ENCODE measurements around the gene DNM1L. TPM values are rescaled to one million over a fixed set of nuclear protein-coding genes. Genes with fewer than 3 reads are reported as not detected.

Gene DNM1L
- total RNA-seq, 2 experiments from 2014 or later = 59.0 to 62.5 TPM

GRCh38 chr12:32739279-32739678 lies 60.2 kb downstream of the DNM1L start:
- Mint-ChIP-seq H3K27me3 (no peaks in the 10 kb centered on the region), H3K4me3 (no peak overlapping the region), H3K36me3 (peaks cover 30% of the 10 kb centered on the region), H3K4me1 (ENCODE audit: low read depth) (peaks cover 8% of the 10 kb centered on the region), H3K9me3 (no peaks in the 10 kb centered on the region), H3K27ac (no peak overlapping the region)
- ChIA-PET POLR2A (no interaction called here), CTCF (no interaction called here)
- intact Hi-C loops (cut with micrococcal nuclease) = no loop called here
- DNase-seq = no peak

- H3K4me1 Mint-ChIP-seq (ENCODE audit: low read depth) = peaks cover 15% of the 10 kb centered on the region
- intact Hi-C loops (cut with micrococcal nuclease) = no loop called here
- no peak for DNase-seq
- CTCF ChIA-PET = interaction anchor here (5.9 kb wide), 1 partner anchor 13 kb away, joined by 29 read pairs; the partner anchor contains the start of gene YARS2
- no peaks in the 10 kb centered on the region for H3K9me3 Mint-ChIP-seq
- H3K27ac Mint-ChIP-seq = no peak overlapping the region
- POLR2A ChIA-PET = no interaction called here
- H3K4me3 Mint-ChIP-seq = no peak overlapping the region
- H3K27me3 Mint-ChIP-seq = no peaks in the 10 kb centered on the region
- peaks cover 35% of the 10 kb centered on the region for H3K36me3 Mint-ChIP-seq
Measured at GRCh38 chr12:32742133-32742532, 63.0 kb downstream of the DNM1L start.

- Mint-ChIP-seq H3K4me3 (no peak overlapping the region), H3K9me3 (no peaks in the 10 kb centered on the region), H3K27ac (peak overlapping the region; percentile 30), H3K4me1 (ENCODE audit: low read depth) (peaks cover 13% of the 10 kb centered on the region), H3K36me3 (peaks cover 40% of the 10 kb centered on the region), H3K27me3 (no peaks in the 10 kb centered on the region)
- DNase-seq = no peak
- intact Hi-C loops (cut with micrococcal nuclease) = no loop called here
- POLR2A ChIA-PET = no interaction called here
- CTCF ChIA-PET = interaction anchor here (5.9 kb wide), 1 partner anchor 12 kb away, joined by 29 read pairs; the partner anchor contains the start of gene YARS2
Measured at GRCh38 chr12:32743264-32743663, 64.2 kb downstream of the DNM1L start.

GRCh38 chr12:32753605-32754004 lies 74.5 kb downstream of the DNM1L start:
- DNase-seq = no peak
- peaks cover 13% of the 10 kb centered on the region for H3K36me3 Mint-ChIP-seq
- peaks cover 21% of the 10 kb centered on the region for H3K4me1 Mint-ChIP-seq (ENCODE audit: low read depth)
- H3K4me3 Mint-ChIP-seq = peak overlapping the region; percentile 91
- peak overlapping the region; percentile 93 for H3K27ac Mint-ChIP-seq
- H3K27me3 Mint-ChIP-seq = no peaks in the 10 kb centered on the region
- CTCF ChIA-PET = interaction anchor here (1.5 to 4.7 kb wide), 5 partner anchors 18 to 1268 kb away, joined by 4 to 100 read pairs (median 18); partner anchors contain the start of genes ALG10 and FGD4
- POLR2A ChIA-PET = no interaction called here
- intact Hi-C loops (cut with micrococcal nuclease) = no loop called here
- no peaks in the 10 kb centered on the region for H3K9me3 Mint-ChIP-seq

- Mint-ChIP-seq H3K36me3 (peaks cover 13% of the 10 kb centered on the region), H3K4me1 (ENCODE audit: low read depth) (peaks cover 21% of the 10 kb centered on the region), H3K4me3 (peak overlapping the region; percentile 91), H3K27me3 (no peaks in the 10 kb centered on the region), H3K27ac (peak overlapping the region; percentile 93), H3K9me3 (no peaks in the 10 kb centered on the region)
- CTCF ChIA-PET = interaction anchor here (0.8 to 4.7 kb wide), 13 partner anchors 11 to 1280 kb away, joined by 3 to 100 read pairs (median 10); partner anchors contain the start of genes ALG10, DNM1L and FGD4
- no peak for DNase-seq
- intact Hi-C loops (cut with micrococcal nuclease) = no loop called here
- POLR2A ChIA-PET = interaction anchor here (1.1 to 2.0 kb wide), 3 partner anchors 10 to 75 kb away, joined by 3 to 6 read pairs (median 5); partner anchors contain the start of gene DNM1L
Measured at GRCh38 chr12:32754111-32754510, 75.0 kb downstream of the DNM1L start.

GRCh38 chr12:32755051-32755653 lies 76.1 kb downstream of the DNM1L start:
- intact Hi-C loops (cut with micrococcal nuclease) = loop anchor here (1.0 to 5.0 kb wide), 8 partner anchors 76 to 1433 kb away; partner anchors contain the start of genes ALG10, AMN1, DNM1L and ETFBKMT
- DNase-seq = peak; percentile 83
- POLR2A ChIA-PET = interaction anchor here (0.7 to 2.0 kb wide), 8 partner anchors 11 to 1429 kb away, joined by 3 to 16 read pairs (median 4); partner anchors contain the start of genes ALG10, DNM1L and SINHCAF
- H3K9me3 Mint-ChIP-seq = no peaks in the 10 kb centered on the region
- peaks cover 9% of the 10 kb centered on the region for H3K36me3 Mint-ChIP-seq
- no peaks in the 10 kb centered on the region for H3K27me3 Mint-ChIP-seq
- peak overlapping the region; percentile 91 for H3K4me3 Mint-ChIP-seq
- peaks cover 21% of the 10 kb centered on the region for H3K4me1 Mint-ChIP-seq (ENCODE audit: low read depth)
- CTCF ChIA-PET = interaction anchor here (0.6 to 4.7 kb wide), 38 partner anchors 9 to 1278 kb away, joined by 3 to 100 read pairs (median 4); partner anchors contain the start of genes ALG10, DNM1L, FGD4 and PKP2
- peak overlapping the region; percentile 93 for H3K27ac Mint-ChIP-seq

GRCh38 chr12:32755654-32756475 lies 76.8 kb downstream of the DNM1L start, which contains the start of gene YARS2:
YARS2 (minus strand) TSS chr12:32755897; CDS start chr12:32755874, 23 bp downstream.
- ChIA-PET POLR2A (interaction anchor here (0.8 to 2.0 kb wide), 6 partner anchors 11 to 1430 kb away, joined by 3 to 16 read pairs (median 6); partner anchors contain the start of genes ALG10, DNM1L and SINHCAF), CTCF (interaction anchor here (0.6 to 4.7 kb wide), 39 partner anchors 8 to 1277 kb away, joined by 3 to 100 read pairs (median 4); partner anchors contain the start of genes ALG10, DNM1L, FGD4 and PKP2)
- DNase-seq = peak; percentile 93
- peak within 1 kb of the TSS; percentile 93 for H3K27ac Mint-ChIP-seq
- intact Hi-C loops (cut with micrococcal nuclease) = loop anchor here (1.0 to 5.0 kb wide), 11 partner anchors 77 to 1462 kb away; partner anchors contain the start of genes ALG10, AMN1, DNM1L and ETFBKMT
- no peaks in the 10 kb centered on the region for H3K9me3 Mint-ChIP-seq
- peaks cover 21% of the 10 kb centered on the region for H3K4me1 Mint-ChIP-seq (ENCODE audit: low read depth)
- peaks cover 5% of the 10 kb centered on the region for H3K36me3 Mint-ChIP-seq
- H3K4me3 Mint-ChIP-seq = peak within 1 kb of the TSS; percentile 91
- no peaks in the 10 kb centered on the region for H3K27me3 Mint-ChIP-seq

- H3K36me3 Mint-ChIP-seq = peaks cover 5% of the 10 kb centered on the region
- intact Hi-C loops (cut with micrococcal nuclease) = loop anchor here (1.0 to 5.0 kb wide), 5 partner anchors 152 to 1462 kb away; partner anchors contain the start of gene AMN1
- CTCF ChIA-PET = interaction anchor here (0.7 to 4.7 kb wide), 20 partner anchors 10 to 1277 kb away, joined by 3 to 100 read pairs (median 4); partner anchors contain the start of genes ALG10 and DNM1L
- DNase-seq = no peak
- H3K27ac Mint-ChIP-seq = peak overlapping the region; percentile 93
- H3K9me3 Mint-ChIP-seq = no peaks in the 10 kb centered on the region
- H3K4me3 Mint-ChIP-seq = peak overlapping the region; percentile 91
- H3K27me3 Mint-ChIP-seq = no peaks in the 10 kb centered on the region
- H3K4me1 Mint-ChIP-seq (ENCODE audit: low read depth) = peaks cover 21% of the 10 kb centered on the region
- POLR2A ChIA-PET = interaction anchor here (0.8 to 1.0 kb wide), 2 partner anchors 1103 to 1430 kb away, joined by 3 to 8 read pairs; partner anchors contain the start of gene SINHCAF
Measured at GRCh38 chr12:32756476-32757066, 77.5 kb downstream of the DNM1L start.

GRCh38 chr12:32757157-32757556 lies 78.1 kb downstream of the DNM1L start:
- H3K27ac Mint-ChIP-seq = no peak overlapping the region

GRCh38 chr12:32761716-32762115 lies 82.6 kb downstream of the DNM1L start:
- no peaks in the 10 kb centered on the region for H3K9me3 Mint-ChIP-seq
- intact Hi-C loops (cut with micrococcal nuclease) = no loop called here
- CTCF ChIA-PET = interaction anchor here (1.7 kb wide), 1 partner anchor 305 kb away, joined by 3 read pairs; no protein-coding TSS in a partner anchor
- no peak overlapping the region for H3K27ac Mint-ChIP-seq
- no peak overlapping the region for H3K4me3 Mint-ChIP-seq
- POLR2A ChIA-PET = no interaction called here
- peaks cover 4% of the 10 kb centered on the region for H3K27me3 Mint-ChIP-seq
- no peaks in the 10 kb centered on the region for H3K4me1 Mint-ChIP-seq (ENCODE audit: low read depth)
- DNase-seq = no peak
- no peaks in the 10 kb centered on the region for H3K36me3 Mint-ChIP-seq

More at GRCh38 chr12:32757157-32757556, 78.1 kb downstream of the DNM1L start:
- intact Hi-C loops (cut with micrococcal nuclease) = loop anchor here (5.0 kb wide), 2 partner anchors 1030 to 1435 kb away; partner anchors contain the start of gene AMN1
- peaks cover 3% of the 10 kb centered on the region for H3K27me3 Mint-ChIP-seq
- no peaks in the 10 kb centered on the region for H3K9me3 Mint-ChIP-seq
- POLR2A ChIA-PET = no interaction called here
- peaks cover 21% of the 10 kb centered on the region for H3K4me1 Mint-ChIP-seq (ENCODE audit: low read depth)
- no peak overlapping the region for H3K4me3 Mint-ChIP-seq
- peaks cover 3% of the 10 kb centered on the region for H3K36me3 Mint-ChIP-seq
- no peak for DNase-seq
- CTCF ChIA-PET = interaction anchor here (1.1 to 4.7 kb wide), 6 partner anchors 12 to 1264 kb away, joined by 3 to 100 read pairs (median 18); partner anchors contain the start of gene ALG10

GRCh38 chr12:32765906-32766305 lies 86.8 kb downstream of the DNM1L start:
- H3K27me3 Mint-ChIP-seq = peaks cover 16% of the 10 kb centered on the region
- no peak for DNase-seq
- ChIA-PET POLR2A (no interaction called here), CTCF (interaction anchor here (0.6 kb wide), 1 partner anchor 1187 kb away, joined by 3 read pairs; no protein-coding TSS in a partner anchor)
- intact Hi-C loops (cut with micrococcal nuclease) = no loop called here
- no peak overlapping the region for H3K27ac Mint-ChIP-seq
- no peaks in the 10 kb centered on the region for H3K9me3 Mint-ChIP-seq
- no peaks in the 10 kb centered on the region for H3K36me3 Mint-ChIP-seq
- no peaks in the 10 kb centered on the region for H3K4me1 Mint-ChIP-seq (ENCODE audit: low read depth)
- H3K4me3 Mint-ChIP-seq = no peak overlapping the region
